Neutrophil (primary cell): ENCODE results near the gene CH25H.

Experiments used
- H3K27ac ChIP-seq: fragments of 200-600 bp; sonication (generic); 2 replicates; pipeline ENCODE4 v1.5.1; 2016; ENCODE audit warnings: mild to moderate bottlenecking, moderate library complexity
- H3K27me3 ChIP-seq: fragments of 200-600 bp; sonication (generic); 2 replicates; pipeline ENCODE4 v1.6.0; 2016; ENCODE audit warnings: mild to moderate bottlenecking
- H3K36me3 ChIP-seq: fragments of 200-600 bp; sonication (generic); 2 replicates; pipeline ENCODE4 v1.5.1; 2017
- H3K4me1 ChIP-seq, 2 experiments: fragments of 200-600 bp in 1 of 2; sonication (generic) in 1 of 2; 1 replicate in 1 of 2; 2 replicates in 1 of 2; pipeline versions ENCODE4 v1.5.1 to v1.6.1; 2013 to 2016; ENCODE audit warnings: low read depth in 1 of 2, low read length in 1 of 2, mild to moderate bottlenecking in 1 of 2, moderate library complexity in 1 of 2; ENCODE audit not compliant: control insufficient read depth in 1 of 2, insufficient read depth in 1 of 2
- H3K4me3 ChIP-seq, 2 experiments: fragments of 200-600 bp in 1 of 2; sonication (generic) in 1 of 2; 1 replicate in 1 of 2; 2 replicates in 1 of 2; pipeline ENCODE4 v1.5.1; 2013 to 2016; ENCODE audit warnings: low read depth in 1 of 2, low read length in 1 of 2, mild to moderate bottlenecking in 1 of 2, moderate library complexity in 1 of 2
- H3K9me3 ChIP-seq: fragments of 200-600 bp; sonication (generic); 2 replicates; pipeline ENCODE4 v1.5.1; 2016
- CTCF ChIP-seq: fragments of 200-600 bp; sonication (generic); IDR thresholded peaks from 2 replicates; pipeline ENCODE4 v1.5.1; 2016; ENCODE audit warnings: antibody characterized with exemption

CH25H gene

GRCh38 chr10:89242840-89243568 is 35.9 kb upstream of the CH25H start:
- Histone ChIP-seq H3K36me3 (no peaks in the 10 kb centered on the region), H3K27me3 (no peaks in the 10 kb centered on the region), H3K27ac (no peak overlapping the region), H3K4me3 (no peak overlapping the region), H3K4me1 (peaks cover 0 to 13% of the 10 kb centered on the region in 2 experiments), H3K9me3 (no peaks in the 10 kb centered on the region)
- TF ChIP-seq CTCF = no peak

GRCh38 chr10:89242345-89242684 is 35.2 kb upstream of the CH25H start:
- H3K36me3 ChIP-seq = no peaks in the 10 kb centered on the region
- peaks cover 0 to 13% of the 10 kb centered on the region in 2 experiments for H3K4me1 ChIP-seq
- TF ChIP-seq CTCF = no peak
- no peaks in the 10 kb centered on the region for H3K9me3 ChIP-seq
- H3K27me3 ChIP-seq = no peaks in the 10 kb centered on the region
- H3K4me3 ChIP-seq = no peak overlapping the region
- H3K27ac ChIP-seq = no peak overlapping the region

- Histone ChIP-seq H3K4me1 (peaks cover 0 to 13% of the 10 kb centered on the region in 2 experiments), H3K9me3 (no peaks in the 10 kb centered on the region), H3K27ac (no peak overlapping the region), H3K36me3 (no peaks in the 10 kb centered on the region), H3K27me3 (no peaks in the 10 kb centered on the region), H3K4me3 (no peak overlapping the region)
- no peak for TF ChIP-seq CTCF
Observed at GRCh38 chr10:89241486-89242344, 34.6 kb upstream of the CH25H start.

GRCh38 chr10:89241026-89241425 is 33.9 kb upstream of the CH25H start:
- Histone ChIP-seq H3K27me3 (no peaks in the 10 kb centered on the region), H3K4me1 (peaks cover 0 to 13% of the 10 kb centered on the region in 2 experiments), H3K9me3 (no peaks in the 10 kb centered on the region), H3K36me3 (no peaks in the 10 kb centered on the region), H3K4me3 (no peak overlapping the region), H3K27ac (no peak overlapping the region)
- no peak for TF ChIP-seq CTCF

- H3K4me1 ChIP-seq = peaks cover 0 to 13% of the 10 kb centered on the region in 2 experiments
- no peak for TF ChIP-seq CTCF
- no peak overlapping the region for H3K4me3 ChIP-seq
Observed at GRCh38 chr10:89240519-89240918, 33.4 kb upstream of the CH25H start.

More at GRCh38 chr10:89240519-89240918, 33.4 kb upstream of the CH25H start:
- no peak overlapping the region for H3K27ac ChIP-seq
- no peaks in the 10 kb centered on the region for H3K36me3 ChIP-seq
- H3K9me3 ChIP-seq = no peaks in the 10 kb centered on the region
- H3K27me3 ChIP-seq = no peaks in the 10 kb centered on the region
